ENCODE results near the gene MUC5B. TPM values are rescaled to one million over a fixed set of nuclear protein-coding genes. Genes with fewer than 3 reads are reported as not detected.

The MUC5B gene
- total and polyA plus RNA-seq, 2 of the 13 experiments (the other 11 are each of a cell fraction or from before 2014, with no cell fraction given): 0.01 TPM; not detected in 1

GRCh38 chr11:1224111-1224490, 1.2 kb downstream of the MUC5B start (continued):
- TF ChIP-seq IKZF5 (CRISPR knock-in tag; IDR thresholded peaks at IDR 0.05): no peak
- no peak for TF ChIP-seq CCDC6 (CRISPR knock-in tag; IDR thresholded peaks at IDR 0.05)
- TF ChIP-seq MLX (CRISPR knock-in tag; IDR thresholded peaks at IDR 0.05): no peak
- TF ChIP-seq ZNF639 (CRISPR knock-in tag; conservative IDR thresholded peaks at IDR 0.05): no peak
- no peak for TF ChIP-seq ZSCAN30 (CRISPR knock-in tag; IDR thresholded peaks at IDR 0.05)

- Histone ChIP-seq H3K4me1 (ENCODE audit: insufficient read depth, low read length) (peaks cover 24% of the 10 kb centered on the region), H3K27ac (ENCODE audit: extremely low read length, insufficient read depth, low read length) (no peak overlapping the region), H3K4me3 (replicated peaks in 1 of 3; ENCODE audit: insufficient read depth in 1 of 3, low read depth in 2 of 3, low read length in 3 of 3) (no peak overlapping the region), H2AFZ (ENCODE audit: low read length) (no peak overlapping the region), H3K36me3 (replicated peaks in 1 of 2; ENCODE audit: control insufficient read depth in 1 of 2, insufficient read depth in 2 of 2, low read length in 2 of 2) (no peaks in the 10 kb centered on the region), H3K9ac (ENCODE audit: insufficient read depth, low read depth, low read length) (no peak overlapping the region), H4K20me1 (ENCODE audit: insufficient read depth, low read length) (peaks cover 8% of the 10 kb centered on the region; the same call in 1 of the 2 replicates), H3K4me2 (ENCODE audit: low read depth, low read length) (no peak overlapping the region), H3K79me2 (ENCODE audit: insufficient read depth, low read length) (no peaks in the 10 kb centered on the region), H3K27me3 (ENCODE audit: control insufficient read depth in 1 of 2, insufficient read depth in 2 of 2, low read length in 2 of 2) (peaks cover 14 to 43% of the 10 kb centered on the region in 2 experiments), H3K9me3 (ENCODE audit: low read length) (no peaks in the 10 kb centered on the region)
- in situ Hi-C loops (cut with HindIII; ENCODE audit: extremely low pct_ligation_motif_present, low pct_unique_long_range_greater_than_20kb) (loop anchor here (5.0 kb wide), 1 partner anchor 112 kb away; no protein-coding TSS in a partner anchor), intact Hi-C loops (cut with micrococcal nuclease; ENCODE audit: unreplicated experiment) (no loop called here)
- CTCF ChIA-PET (ENCODE audit: low intra/inter-chr PET ratio, low total read pairs): no interaction called here
- POLR2A ChIA-PET: no interaction called here
- FAIRE-seq (no peak), DNase-seq (ENCODE audit: low spot score) (no peak), ATAC-seq (no peak)
- 23% methylated on average over 11 of the region's 27 CpGs for WGBS (ENCODE audit: low lambda C conversion rate)
- BruUV-seq (replicated peaks): no TSS peak
- no peak for TF ChIP-seq ZNF816 (CRISPR knock-in tag; IDR thresholded peaks at IDR 0.05; ENCODE audit: borderline replicate concordance)
- no peak for TF ChIP-seq HMG20B (CRISPR knock-in tag; conservative IDR thresholded peaks at IDR 0.05)
- no peak for TF ChIP-seq SALL2 (CRISPR knock-in tag; IDR thresholded peaks at IDR 0.05)
- no peak for TF ChIP-seq SRSF1 (optimal IDR thresholded peaks at IDR 0.05; ENCODE audit: low read depth, low read length)
- TF ChIP-seq GATAD1 (CRISPR knock-in tag; IDR thresholded peaks at IDR 0.05): no peak
- TF ChIP-seq ZNF577 (CRISPR knock-in tag; IDR thresholded peaks at IDR 0.05; ENCODE audit: borderline replicate concordance, low read depth): no peak
- no peak for TF ChIP-seq RARG (CRISPR knock-in tag; IDR thresholded peaks at IDR 0.05; ENCODE audit: low read depth)
- TF ChIP-seq ZNF530 (CRISPR knock-in tag; IDR thresholded peaks at IDR 0.05; ENCODE audit: low read depth): no peak
- no peak for TF ChIP-seq SPEN (CRISPR knock-in tag; IDR thresholded peaks at IDR 0.05; ENCODE audit: low read depth)
- TF ChIP-seq KDM4B (CRISPR knock-in tag; IDR thresholded peaks at IDR 0.05): no peak
- TF ChIP-seq ZNF138 (CRISPR knock-in tag; IDR thresholded peaks at IDR 0.05; ENCODE audit: low read depth): no peak
- TF ChIP-seq ZNF737 (CRISPR knock-in tag; IDR thresholded peaks at IDR 0.05; ENCODE audit: borderline replicate concordance): no peak
- TF ChIP-seq RBFOX2 (IDR thresholded peaks at IDR 0.05; ENCODE audit: low read depth, low read length): no peak
- TF ChIP-seq RFXAP (CRISPR knock-in tag; IDR thresholded peaks at IDR 0.05; ENCODE audit: borderline replicate concordance): no peak
- TF ChIP-seq CEBPB (IDR thresholded peaks at IDR 0.05; ENCODE audit: borderline replicate concordance, low read depth, low read length): no peak
Measured at GRCh38 chr11:1224491-1225385, 1.9 kb downstream of the MUC5B start.

Measured in HepG2 (cell line).